ENCODE measurements around the gene POLE.
A peak's percentile ranks its signal among the peaks of the same experiment; 100 is the strongest.

The POLE gene

DNA sequence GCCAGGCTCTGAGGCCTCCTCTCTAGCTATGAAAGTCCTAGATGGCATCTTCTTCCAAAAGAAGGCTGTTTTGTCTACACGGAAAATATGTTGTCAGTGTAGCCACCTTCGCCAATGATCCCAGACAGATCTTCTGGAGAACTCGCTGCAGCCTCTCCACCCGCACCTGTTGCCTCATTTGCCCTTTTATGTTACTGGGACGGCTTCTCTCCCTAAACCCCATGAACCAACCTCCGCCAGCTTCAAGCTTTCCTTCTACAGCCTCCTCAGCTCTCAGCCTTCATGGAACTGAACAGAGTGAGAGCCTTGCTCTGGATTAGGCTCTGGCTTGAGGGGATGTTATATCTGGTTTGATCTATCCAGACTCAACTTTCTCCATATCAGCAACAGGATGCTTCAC, 57.8 kb downstream of the POLE start:
- no peak for DNase-seq (ENCODE audit: low spot score)
- Mint-ChIP-seq H3K27ac (no peak overlapping the region), H3K4me1 (ENCODE audit: low read depth) (no peaks in the 10 kb centered on the region), H3K36me3 (ENCODE audit: low read depth) (peaks cover 48% of the 10 kb centered on the region), H3K27me3 (ENCODE audit: low read depth) (no peaks in the 10 kb centered on the region), H3K4me3 (no peak overlapping the region), H3K9me3 (no peaks in the 10 kb centered on the region)

DNA sequence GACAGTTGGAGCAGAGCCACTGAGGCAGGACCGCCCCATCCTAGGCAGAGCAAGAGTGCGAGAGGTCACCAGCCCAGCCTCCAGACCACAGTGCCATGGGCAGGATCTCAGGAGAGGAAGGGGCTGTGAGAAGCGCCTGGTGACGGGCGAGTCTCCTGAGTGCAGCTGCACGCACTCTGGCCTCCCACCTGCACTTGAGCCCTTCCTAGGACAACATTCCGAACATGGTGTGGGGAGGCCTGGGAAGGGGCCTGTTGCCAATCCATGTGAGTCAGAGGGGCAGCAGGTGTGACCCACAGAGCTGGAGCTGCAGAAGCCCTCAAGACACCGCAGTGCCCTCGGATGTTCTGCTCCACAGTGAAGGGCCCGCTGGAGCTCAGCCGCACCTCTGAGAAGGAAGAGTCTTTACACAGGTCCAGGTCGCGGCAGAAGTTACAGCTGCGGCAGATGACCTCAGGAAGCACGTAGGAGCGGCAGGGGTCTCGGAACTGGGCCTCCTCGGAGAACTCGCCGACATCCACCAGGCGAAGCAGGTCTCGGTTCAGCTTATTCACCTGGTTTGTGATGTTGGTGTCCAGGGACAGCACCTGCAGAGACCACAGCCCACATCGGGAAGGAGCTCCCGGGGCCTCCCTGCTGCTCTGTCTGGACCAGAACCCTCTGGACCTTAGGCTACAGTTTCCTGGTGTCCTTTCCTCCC, 61.3 kb downstream of the POLE start:
- Mint-ChIP-seq H3K27me3 (ENCODE audit: low read depth) (no peaks in the 10 kb centered on the region), H3K4me3 (no peak overlapping the region), H3K36me3 (ENCODE audit: low read depth) (peaks cover 33% of the 10 kb centered on the region), H3K4me1 (ENCODE audit: low read depth) (peaks cover 5% of the 10 kb centered on the region), H3K27ac (no peak overlapping the region), H3K9me3 (no peaks in the 10 kb centered on the region)
- no peak for DNase-seq (ENCODE audit: low spot score)

DNA sequence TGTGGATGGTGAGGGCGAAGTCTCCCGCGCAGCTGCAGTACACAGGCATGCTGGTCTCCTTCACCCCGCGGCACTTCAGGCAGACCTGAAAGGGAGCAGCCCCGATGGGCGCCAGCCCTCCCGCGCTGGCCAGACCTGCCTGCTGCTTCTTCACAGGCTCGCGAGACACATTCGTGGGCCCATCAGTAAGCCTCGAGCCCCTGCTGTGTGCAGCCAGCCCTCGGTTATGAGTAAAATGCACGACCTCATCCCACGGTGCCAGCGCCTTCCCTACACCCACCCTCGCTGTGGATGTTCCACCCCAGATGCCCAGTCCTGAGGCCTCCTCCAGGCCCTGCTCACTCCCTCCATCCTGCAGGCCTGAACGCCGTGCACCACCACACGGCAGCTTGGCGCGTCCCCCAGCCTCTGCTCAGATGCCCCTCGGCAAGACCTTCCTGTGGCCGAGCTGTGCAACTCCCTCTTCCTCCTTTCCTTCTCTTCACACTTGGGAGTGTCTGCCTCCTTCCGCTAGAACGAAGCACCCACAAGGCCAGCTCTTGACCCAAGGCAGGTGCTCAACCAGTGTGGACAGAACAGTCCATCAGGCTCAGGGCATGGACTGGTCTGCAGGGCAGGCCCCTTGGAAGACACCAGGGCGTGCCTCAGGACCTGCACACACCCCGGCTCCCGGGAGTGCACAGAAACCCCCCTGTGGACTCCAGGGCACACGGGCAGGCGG, 62.1 kb downstream of the POLE start:
- peaks cover 26% of the 10 kb centered on the region for H3K36me3 Mint-ChIP-seq (ENCODE audit: low read depth)
- no peaks in the 10 kb centered on the region for H3K9me3 Mint-ChIP-seq
- no peak overlapping the region for H3K27ac Mint-ChIP-seq
- H3K4me3 Mint-ChIP-seq = no peak overlapping the region
- no peak for DNase-seq (ENCODE audit: low spot score)
- H3K27me3 Mint-ChIP-seq (ENCODE audit: low read depth) = no peaks in the 10 kb centered on the region
- H3K4me1 Mint-ChIP-seq (ENCODE audit: low read depth) = peaks cover 5% of the 10 kb centered on the region

DNA sequence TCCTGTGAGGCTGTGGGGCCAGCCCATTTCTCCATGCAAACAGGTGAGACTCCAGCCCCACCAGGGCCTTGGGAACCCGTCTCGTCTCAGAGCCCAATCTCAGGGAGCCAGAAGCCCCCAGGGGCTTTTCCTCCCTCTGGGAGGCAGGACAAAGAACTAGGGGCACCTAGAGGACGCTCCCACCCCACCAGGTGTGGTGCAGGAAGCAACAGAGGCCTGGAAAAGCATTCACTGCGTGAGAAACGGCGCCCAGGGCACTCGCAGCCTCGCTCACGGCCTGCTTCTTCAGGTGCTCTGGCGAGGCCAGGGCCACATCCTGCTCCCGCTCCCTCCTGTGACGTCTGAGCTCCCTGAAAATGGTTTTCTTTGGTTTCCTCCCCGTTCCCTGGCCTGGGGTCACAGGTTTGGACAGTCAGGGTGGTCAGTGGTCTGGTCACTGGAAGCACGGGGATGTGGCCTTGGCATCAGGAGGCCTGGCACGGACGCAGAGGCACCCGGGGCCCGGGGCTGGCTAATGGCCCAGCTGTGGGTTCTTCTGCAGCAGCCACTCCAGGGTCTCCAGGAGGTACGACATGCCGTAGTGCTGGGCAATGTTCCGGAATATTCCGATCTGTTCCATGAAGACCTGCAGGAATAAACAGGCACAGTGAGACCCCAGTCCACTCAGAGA, 62.8 kb downstream of the POLE start:
- DNase-seq (ENCODE audit: low spot score) = no peak
- Mint-ChIP-seq H3K27ac (no peak overlapping the region), H3K4me3 (no peak overlapping the region), H3K4me1 (ENCODE audit: low read depth) (peaks cover 5% of the 10 kb centered on the region), H3K27me3 (ENCODE audit: low read depth) (no peaks in the 10 kb centered on the region), H3K36me3 (ENCODE audit: low read depth) (peaks cover 20% of the 10 kb centered on the region), H3K9me3 (no peaks in the 10 kb centered on the region)

DNA sequence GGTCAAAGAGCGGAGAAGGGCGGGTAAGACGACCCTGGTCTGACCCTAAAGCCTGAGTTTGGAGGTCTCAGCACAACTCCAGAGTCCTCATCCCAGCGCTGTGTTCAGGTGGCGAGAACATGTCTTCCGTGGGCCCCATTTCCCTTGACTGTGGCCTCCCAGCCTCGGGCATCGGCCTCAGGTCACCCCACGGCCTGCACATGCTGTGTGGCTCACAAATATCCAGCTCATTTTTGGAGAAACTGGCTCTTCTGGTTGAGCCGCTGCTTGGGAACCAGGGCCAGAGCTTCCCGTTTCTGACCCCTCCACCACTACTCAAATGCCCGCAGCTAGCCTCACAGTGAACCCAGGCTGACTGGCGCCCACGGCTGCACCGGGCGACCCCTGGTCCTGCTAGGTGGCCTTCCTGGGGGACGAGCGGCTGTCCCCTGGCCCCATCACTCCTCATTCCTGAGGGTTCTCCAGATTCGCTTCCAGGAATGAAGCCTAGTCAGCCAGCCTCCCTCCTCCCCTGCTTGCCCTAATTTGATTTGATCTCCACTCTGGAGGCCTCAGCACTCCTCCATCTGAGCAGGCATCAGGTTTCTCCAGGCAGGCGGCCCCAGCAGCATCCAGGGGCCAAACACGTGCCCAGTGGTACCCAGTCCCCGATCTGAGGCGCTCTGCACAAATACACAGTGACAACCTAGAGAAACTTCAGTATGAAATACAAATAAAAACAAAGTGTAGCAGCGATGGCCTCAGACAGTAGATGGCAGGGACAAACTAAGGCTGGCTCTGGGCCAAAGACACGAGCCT, 63.9 kb downstream of the POLE start:
- H3K27ac Mint-ChIP-seq = peak overlapping the region; percentile 22
- H3K4me3 Mint-ChIP-seq = no peak overlapping the region
- H3K27me3 Mint-ChIP-seq (ENCODE audit: low read depth) = no peaks in the 10 kb centered on the region
- no peaks in the 10 kb centered on the region for H3K9me3 Mint-ChIP-seq
- no peak for DNase-seq (ENCODE audit: low spot score)
- H3K4me1 Mint-ChIP-seq (ENCODE audit: low read depth) = peaks cover 5% of the 10 kb centered on the region
- peaks cover 12% of the 10 kb centered on the region for H3K36me3 Mint-ChIP-seq (ENCODE audit: low read depth)

DNA sequence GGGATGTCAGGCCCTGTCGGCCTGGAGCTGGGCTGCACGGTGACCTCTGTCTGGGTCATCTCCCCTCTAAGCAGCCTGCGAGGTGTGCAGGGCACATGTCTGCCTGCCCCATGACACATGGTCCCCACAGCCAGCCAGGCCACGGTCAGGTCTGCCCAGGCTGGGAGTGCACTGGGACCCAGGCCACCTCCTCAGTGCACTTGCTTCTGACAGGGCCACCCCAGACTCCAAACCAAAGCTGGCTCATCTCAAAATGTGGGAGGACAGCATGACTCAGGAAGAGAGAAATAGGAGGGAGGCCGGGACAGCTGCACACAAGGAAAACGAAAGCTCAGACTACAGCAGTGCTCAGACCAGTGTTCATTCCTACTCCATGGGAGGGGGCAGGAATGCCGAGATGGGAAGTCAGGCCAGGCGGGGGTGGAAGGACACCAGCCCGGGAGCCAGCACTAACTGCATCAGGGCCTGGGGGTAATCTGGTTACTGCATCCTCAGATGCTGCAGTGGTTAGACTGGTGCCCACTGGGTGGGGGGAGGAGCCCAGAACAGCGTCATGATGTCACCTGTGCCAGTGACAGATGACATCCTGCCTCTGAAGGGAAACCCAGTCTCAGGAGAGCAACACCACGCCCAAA, 64.6 kb downstream of the POLE start:
- Mint-ChIP-seq H3K4me1 (ENCODE audit: low read depth) (peaks cover 5% of the 10 kb centered on the region), H3K36me3 (ENCODE audit: low read depth) (peaks cover 15% of the 10 kb centered on the region), H3K27me3 (ENCODE audit: low read depth) (peaks cover 7% of the 10 kb centered on the region), H3K4me3 (no peak overlapping the region), H3K9me3 (peaks cover 7% of the 10 kb centered on the region), H3K27ac (peak overlapping the region; percentile 22)
- DNase-seq (ENCODE audit: low spot score) = no peak

DNA sequence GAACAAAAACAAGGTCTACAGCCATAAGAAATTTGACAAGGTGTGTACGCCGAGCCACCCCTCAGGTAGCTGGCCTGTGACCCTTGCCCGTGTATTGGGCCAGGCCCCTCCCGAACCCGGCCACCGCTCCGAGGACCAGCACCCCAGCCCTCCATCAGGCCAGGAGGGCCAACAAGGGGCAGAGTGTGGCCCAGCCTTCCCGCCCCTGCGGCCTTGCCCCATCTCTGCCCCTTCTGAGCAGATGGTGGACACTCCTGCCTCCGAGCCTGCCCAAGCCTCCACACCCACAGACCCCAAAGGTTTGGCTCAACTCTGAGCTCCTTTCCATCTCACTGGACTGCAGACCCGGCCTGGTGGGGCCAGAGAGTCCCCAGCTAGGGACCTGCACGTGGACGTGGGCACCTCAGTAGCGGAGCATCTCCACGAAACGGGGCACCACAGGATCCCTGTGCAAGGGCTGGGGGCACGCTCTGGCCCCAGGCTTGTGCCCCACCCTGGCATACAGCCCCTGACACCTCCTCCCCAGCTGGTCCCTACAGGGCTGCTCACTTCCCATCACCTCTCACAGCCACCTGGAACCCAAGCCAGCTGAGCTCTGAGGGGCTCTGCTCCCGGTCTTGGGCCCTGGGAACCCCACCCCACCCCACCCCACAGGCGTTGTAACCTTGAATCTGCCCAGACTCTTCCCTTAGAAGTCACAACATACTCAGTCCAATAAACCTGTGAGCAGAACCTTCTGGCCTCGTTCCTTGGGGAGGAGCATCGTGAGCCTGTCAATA, 65.3 kb downstream of the POLE start:
- Mint-ChIP-seq H3K4me1 (ENCODE audit: low read depth) (peaks cover 5% of the 10 kb centered on the region), H3K36me3 (ENCODE audit: low read depth) (peaks cover 15% of the 10 kb centered on the region), H3K9me3 (peaks cover 11% of the 10 kb centered on the region), H3K27me3 (ENCODE audit: low read depth) (peaks cover 13% of the 10 kb centered on the region), H3K27ac (no peak overlapping the region), H3K4me3 (no peak overlapping the region)
- DNase-seq (ENCODE audit: low spot score) = no peak

DNA sequence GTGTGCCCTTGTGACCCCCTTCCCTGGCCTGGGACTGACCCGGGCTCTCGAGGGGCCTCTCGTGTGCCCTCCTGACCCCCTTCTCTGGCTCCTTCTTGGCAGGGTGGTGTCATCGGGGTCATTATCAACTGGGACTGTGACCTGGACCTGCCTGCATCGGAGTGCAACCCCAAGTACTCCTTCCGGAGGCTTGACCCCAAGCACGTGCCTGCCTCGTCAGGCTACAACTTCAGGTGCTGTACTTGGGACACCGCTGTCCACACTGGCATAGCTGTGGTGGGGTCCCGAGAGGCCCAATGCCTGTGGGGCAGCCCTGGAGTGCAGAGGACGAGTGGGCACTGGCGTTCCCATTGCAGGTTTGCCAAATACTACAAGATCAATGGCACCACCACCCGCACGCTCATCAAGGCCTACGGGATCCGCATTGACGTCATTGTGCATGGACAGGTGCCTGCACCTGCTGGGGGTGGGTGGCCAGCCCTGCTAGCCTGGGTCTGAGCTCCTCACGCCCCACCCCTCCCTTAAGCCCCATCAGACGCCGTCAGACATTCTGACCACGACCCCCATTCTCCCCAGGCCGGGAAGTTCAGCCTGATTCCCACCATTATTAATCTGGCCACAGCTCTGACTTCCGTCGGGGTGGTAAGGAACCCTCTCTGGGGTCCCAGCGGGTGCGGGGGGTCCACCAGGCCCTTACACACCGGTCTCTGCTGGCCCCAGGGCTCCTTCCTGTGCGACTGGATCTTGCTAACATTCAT, 66.1 kb downstream of the POLE start:
- no peak overlapping the region for H3K27ac Mint-ChIP-seq
- H3K9me3 Mint-ChIP-seq = peaks cover 11% of the 10 kb centered on the region
- no peak for DNase-seq (ENCODE audit: low spot score)
- H3K27me3 Mint-ChIP-seq (ENCODE audit: low read depth) = peaks cover 16% of the 10 kb centered on the region
- H3K4me3 Mint-ChIP-seq = no peak overlapping the region
- H3K4me1 Mint-ChIP-seq (ENCODE audit: low read depth) = peaks cover 5% of the 10 kb centered on the region
- peaks cover 15% of the 10 kb centered on the region for H3K36me3 Mint-ChIP-seq (ENCODE audit: low read depth)

DNA sequence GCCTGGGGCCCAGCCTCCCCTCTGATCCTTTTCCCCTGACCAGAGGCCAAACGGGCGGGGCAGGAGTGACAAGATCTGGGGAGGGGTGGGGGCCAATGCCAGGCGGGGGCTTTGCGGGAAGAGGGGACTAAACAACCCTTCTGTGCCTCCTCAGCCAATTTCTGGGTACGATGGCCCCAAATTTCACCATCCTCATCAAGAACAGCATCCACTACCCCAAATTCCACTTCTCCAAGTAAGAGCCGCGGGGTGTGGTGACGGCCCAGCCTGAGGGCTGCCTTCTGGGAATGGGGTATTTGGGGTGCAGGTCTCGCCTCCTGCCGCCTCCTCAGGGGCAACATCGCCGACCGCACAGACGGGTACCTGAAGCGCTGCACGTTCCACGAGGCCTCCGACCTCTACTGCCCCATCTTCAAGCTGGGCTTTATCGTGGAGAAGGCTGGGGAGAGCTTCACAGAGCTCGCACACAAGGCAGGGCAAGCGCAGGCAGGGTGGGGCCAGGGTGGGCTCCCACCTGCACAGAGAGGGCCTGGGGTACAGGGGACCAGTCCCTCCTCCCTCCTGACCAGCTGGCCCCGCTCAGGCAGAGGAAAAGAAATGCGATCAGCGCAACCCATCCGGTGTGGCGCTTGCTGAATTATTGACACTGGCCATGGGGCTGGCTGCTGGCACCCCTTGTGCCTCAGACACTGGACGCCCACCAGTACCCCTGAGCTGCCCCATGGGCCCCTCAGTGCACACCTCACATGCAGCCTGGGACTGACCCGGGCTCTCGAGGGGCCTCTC, 66.8 kb downstream of the POLE start:
- H3K4me1 Mint-ChIP-seq (ENCODE audit: low read depth) = peaks cover 5% of the 10 kb centered on the region
- no peak overlapping the region for H3K27ac Mint-ChIP-seq
- H3K9me3 Mint-ChIP-seq = peaks cover 11% of the 10 kb centered on the region
- H3K36me3 Mint-ChIP-seq (ENCODE audit: low read depth) = peaks cover 12% of the 10 kb centered on the region
- DNase-seq (ENCODE audit: low spot score) = no peak
- no peak overlapping the region for H3K4me3 Mint-ChIP-seq
- H3K27me3 Mint-ChIP-seq (ENCODE audit: low read depth) = peaks cover 16% of the 10 kb centered on the region

DNA sequence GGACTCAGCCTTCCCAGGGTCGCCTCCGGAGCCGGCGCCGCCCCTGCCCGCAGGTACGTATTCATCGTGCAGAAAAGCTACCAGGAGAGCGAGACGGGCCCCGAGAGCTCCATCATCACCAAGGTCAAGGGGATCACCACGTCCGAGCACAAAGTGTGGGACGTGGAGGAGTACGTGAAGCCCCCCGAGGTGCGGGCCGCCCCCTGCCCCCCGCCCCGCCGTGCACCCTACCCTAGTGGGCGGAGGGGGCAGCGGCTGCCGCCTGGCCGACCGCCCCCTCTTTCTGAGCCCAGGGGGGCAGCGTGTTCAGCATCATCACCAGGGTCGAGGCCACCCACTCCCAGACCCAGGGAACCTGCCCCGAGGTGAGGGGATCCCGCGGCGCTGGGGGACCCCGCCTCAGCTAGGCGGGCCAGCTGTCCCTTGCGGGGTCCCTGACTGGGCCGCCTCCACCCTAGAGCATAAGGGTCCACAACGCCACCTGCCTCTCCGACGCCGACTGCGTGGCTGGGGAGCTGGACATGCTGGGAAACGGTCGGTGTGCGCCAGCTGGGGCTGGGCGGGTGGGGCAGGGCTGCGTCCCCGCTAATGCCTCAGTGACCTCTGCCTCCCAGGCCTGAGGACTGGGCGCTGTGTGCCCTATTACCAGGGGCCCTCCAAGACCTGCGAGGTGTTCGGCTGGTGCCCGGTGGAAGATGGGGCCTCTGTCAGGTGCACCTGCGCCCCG, 67.6 kb downstream of the POLE start:
- H3K36me3 Mint-ChIP-seq (ENCODE audit: low read depth) = peaks cover 8% of the 10 kb centered on the region

DNA sequence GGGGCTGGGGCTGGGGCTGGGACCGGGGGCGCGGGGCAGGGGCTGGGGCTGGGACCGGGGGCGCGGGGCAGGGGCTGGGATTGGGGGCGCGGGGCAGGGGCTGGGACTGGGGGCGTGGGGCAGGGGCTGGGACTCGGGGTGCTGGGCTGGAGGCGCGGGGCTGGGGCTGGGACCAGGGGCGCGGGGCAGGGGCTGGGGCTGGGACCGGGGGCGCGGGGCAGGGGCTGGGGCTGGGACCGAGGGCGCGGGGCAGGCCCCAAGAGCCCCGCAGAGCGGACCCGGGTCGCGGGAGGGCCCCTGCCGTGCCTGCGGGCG, 68.1 kb downstream of the POLE start:
- peaks cover 21% of the 10 kb centered on the region for H3K27me3 Mint-ChIP-seq (ENCODE audit: low read depth)
- no peak overlapping the region for H3K4me3 Mint-ChIP-seq
- DNase-seq (ENCODE audit: low spot score) = no peak
- H3K27ac Mint-ChIP-seq = no peak overlapping the region
- H3K36me3 Mint-ChIP-seq (ENCODE audit: low read depth) = peaks cover 8% of the 10 kb centered on the region
- peaks cover 5% of the 10 kb centered on the region for H3K4me1 Mint-ChIP-seq (ENCODE audit: low read depth)
- H3K9me3 Mint-ChIP-seq = peaks cover 11% of the 10 kb centered on the region

More for the DNA sequence above, 67.6 kb downstream of the POLE start:
- Mint-ChIP-seq H3K27me3 (ENCODE audit: low read depth) (peaks cover 21% of the 10 kb centered on the region), H3K9me3 (peaks cover 11% of the 10 kb centered on the region), H3K27ac (no peak overlapping the region), H3K4me1 (ENCODE audit: low read depth) (peaks cover 5% of the 10 kb centered on the region), H3K4me3 (no peak overlapping the region)
- DNase-seq (ENCODE audit: low spot score) = no peak

Measured in T-helper 2 cell treated with Interferon-gamma antibody and Interleukin-4, amounts not matched to agents 5 μg/mL and 100 μg/mL, for 36 hours (primary cell).